HG03558 (cell line): Measurements from ENCODE around the gene TBP.
"Not testable (repeated sequence)": the region's sequence is repeated elsewhere in the genome, so short reads cannot be mapped to it uniquely, and the experiment has no call there.

Source experiments
- ATAC-seq: cut with Tn5 transposase; IDR thresholded peaks from one replicate; pipeline ENCODE4 v1.9.1; 2021; ENCODE audit warnings: moderate number of reproducible peaks; ENCODE audit not compliant: unreplicated experiment; ENCODE audit errors: extremely low read depth

Gene TBP

GRCh38 chr6:170590725-170591124 lies 36.6 kb downstream of the TBP start:
- no peak for ATAC-seq

- no peak for ATAC-seq
These were observed 42.3 kb downstream of the TBP start for GRCh38 chr6:170596426-170596825.

GRCh38 chr6:170597278-170597677 lies 43.1 kb downstream of the TBP start:
- no peak for ATAC-seq

GRCh38 chr6:170605574-170606259 lies 51.5 kb downstream of the TBP start:
- ATAC-seq: no peak

GRCh38 chr6:170609225-170609624 lies 55.1 kb downstream of the TBP start:
- not testable (repeated sequence) for ATAC-seq

- ATAC-seq: not testable (repeated sequence)
These were observed 58.2 kb downstream of the TBP start for GRCh38 chr6:170612256-170612804.

- not testable (repeated sequence) for ATAC-seq
These were observed 61.9 kb downstream of the TBP start for GRCh38 chr6:170616020-170616554.
